ENCODE measurements around the gene RAD51B. TPM values are rescaled to one million over a fixed set of nuclear protein-coding genes. Genes with fewer than 3 reads are reported as not detected.
A peak's percentile ranks its signal among the peaks of the same experiment; 100 is the strongest.

Gene RAD51B
- total RNA-seq, 4 donors from 2014 or later: 5.0 to 31.8 (median 20.6) TPM

DNA sequence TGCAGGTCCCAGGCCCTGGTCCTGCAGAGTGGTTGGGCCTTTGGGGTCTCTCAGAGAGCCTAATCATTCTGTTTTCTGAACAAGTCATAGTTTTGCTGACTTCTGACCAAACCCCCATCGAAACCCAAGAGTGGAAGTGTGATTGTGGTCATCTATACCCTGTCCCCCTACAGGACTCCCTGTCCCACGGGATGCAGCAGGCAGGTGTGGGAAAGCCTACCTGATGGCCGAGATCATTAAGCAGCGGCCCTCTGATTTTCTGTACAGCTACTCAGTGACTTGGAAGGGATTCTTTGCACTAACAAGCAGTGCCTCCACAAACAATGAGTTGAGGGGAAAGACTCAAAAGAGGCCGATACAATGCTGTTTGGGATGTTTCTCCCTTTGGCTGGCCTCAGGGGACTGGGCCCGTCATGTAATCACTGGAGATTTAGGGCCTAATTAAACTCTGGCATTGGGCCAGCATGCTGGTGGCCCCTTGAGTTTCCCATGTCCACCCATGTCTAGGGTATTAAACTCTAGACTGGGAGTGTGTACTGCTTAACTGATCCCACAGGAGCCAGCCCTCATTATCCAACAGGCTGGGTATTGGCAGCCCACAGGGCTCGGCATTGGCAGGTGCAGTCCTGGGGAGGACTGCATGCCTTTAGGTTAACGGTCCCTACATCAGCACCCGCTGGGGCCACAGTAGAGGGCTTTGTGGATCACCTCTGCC, 780.5 kb downstream of the RAD51B start:
- no peak for TF ChIP-seq EP300 (IDR thresholded peaks at IDR 0.05; ENCODE audit: low read depth)
- TF ChIP-seq POLR2A (IDR thresholded peaks at IDR 0.05): no peak
- TF ChIP-seq, protein P1, sequence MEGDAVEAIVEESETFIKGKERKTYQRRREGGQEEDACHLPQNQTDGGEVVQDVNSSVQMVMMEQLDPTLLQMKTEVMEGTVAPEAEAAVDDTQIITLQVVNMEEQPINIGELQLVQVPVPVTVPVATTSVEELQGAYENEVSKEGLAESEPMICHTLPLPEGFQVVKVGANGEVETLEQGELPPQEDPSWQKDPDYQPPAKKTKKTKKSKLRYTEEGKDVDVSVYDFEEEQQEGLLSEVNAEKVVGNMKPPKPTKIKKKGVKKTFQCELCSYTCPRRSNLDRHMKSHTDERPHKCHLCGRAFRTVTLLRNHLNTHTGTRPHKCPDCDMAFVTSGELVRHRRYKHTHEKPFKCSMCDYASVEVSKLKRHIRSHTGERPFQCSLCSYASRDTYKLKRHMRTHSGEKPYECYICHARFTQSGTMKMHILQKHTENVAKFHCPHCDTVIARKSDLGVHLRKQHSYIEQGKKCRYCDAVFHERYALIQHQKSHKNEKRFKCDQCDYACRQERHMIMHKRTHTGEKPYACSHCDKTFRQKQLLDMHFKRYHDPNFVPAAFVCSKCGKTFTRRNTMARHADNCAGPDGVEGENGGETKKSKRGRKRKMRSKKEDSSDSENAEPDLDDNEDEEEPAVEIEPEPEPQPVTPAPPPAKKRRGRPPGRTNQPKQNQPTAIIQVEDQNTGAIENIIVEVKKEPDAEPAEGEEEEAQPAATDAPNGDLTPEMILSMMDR (IDR thresholded peaks at IDR 0.05): no peak
- no peak for TF ChIP-seq POLR2AphosphoS5 (IDR thresholded peaks at IDR 0.05)
- Histone ChIP-seq H3K27me3 (no peaks in the 10 kb centered on the region), H3K4me3 (no peak overlapping the region), H3K9me3 (no peaks in the 10 kb centered on the region), H3K27ac (peak overlapping the region; percentile 81 to 84 (median 83)), H3K36me3 (no peaks in the 10 kb centered on the region), H3K4me1 (peaks cover 17 to 34% (median 24%) of the 10 kb centered on the region in 4 donors)
- 73% methylated on average over 9 of the region's 9 CpGs; no CpG with 5 or more reads in 1 of the 2 donors for WGBS, 2 donors (ENCODE audit: low coverage in 1 of 2)
- intact Hi-C loops (cut with DNase I; ENCODE audit: low total_unique reads) (no loop called here), in situ Hi-C loops (cut with MboI; ENCODE audit: low pct_ligation_motif_present in 1 of 4, low pct_unique_long_range_greater_than_20kb in 1 of 4, low sequenced_read_pairs in 3 of 4) (no loop called here)
- DNase-seq: no peak

- 30 to 76% methylated on average over 2 to 5 of the region's 5 CpGs for WGBS, 2 donors (ENCODE audit: low coverage in 1 of 2)
- H3K4me1 ChIP-seq: peaks cover 29 to 50% (median 35%) of the 10 kb centered on the region in 4 donors
- H3K27ac ChIP-seq: no peak overlapping the region
- H3K27me3 ChIP-seq: no peaks in the 10 kb centered on the region
- H3K4me3 ChIP-seq: no peak overlapping the region
- no peak for DNase-seq
- intact Hi-C loops (cut with DNase I; ENCODE audit: low total_unique reads): no loop called here
- TF ChIP-seq, protein P1 (IDR thresholded peaks at IDR 0.05): no peak
- TF ChIP-seq POLR2A (IDR thresholded peaks at IDR 0.05): no peak
- no peak for TF ChIP-seq EP300 (IDR thresholded peaks at IDR 0.05; ENCODE audit: low read depth)
- no peak for TF ChIP-seq POLR2AphosphoS5 (IDR thresholded peaks at IDR 0.05)
- no peaks in the 10 kb centered on the region for H3K9me3 ChIP-seq
- no peaks in the 10 kb centered on the region for H3K36me3 ChIP-seq
- in situ Hi-C loops (cut with MboI; ENCODE audit: low pct_ligation_motif_present in 1 of 4, low pct_unique_long_range_greater_than_20kb in 1 of 4, low sequenced_read_pairs in 3 of 4): no loop called here
Measured at GRCh38 chr14:68602507-68602906, 782.9 kb downstream of the RAD51B start.

GRCh38 chr14:68603533-68604360, 784.2 kb downstream of the RAD51B start:
- no peaks in the 10 kb centered on the region for H3K36me3 ChIP-seq
- TF ChIP-seq, protein P1 (IDR thresholded peaks at IDR 0.05): no peak
- TF ChIP-seq EP300 (IDR thresholded peaks at IDR 0.05; ENCODE audit: low read depth): no peak
- TF ChIP-seq POLR2A (IDR thresholded peaks at IDR 0.05): no peak
- TF ChIP-seq POLR2AphosphoS5 (IDR thresholded peaks at IDR 0.05): no peak
- H3K9me3 ChIP-seq: no peaks in the 10 kb centered on the region
- no peak overlapping the region for H3K4me3 ChIP-seq
- intact Hi-C loops (cut with DNase I; ENCODE audit: low total_unique reads): loop anchor here (1.0 kb wide), 1 partner anchor 45 kb away; no protein-coding TSS in a partner anchor
- in situ Hi-C loops (cut with MboI; ENCODE audit: low pct_ligation_motif_present in 1 of 4, low pct_unique_long_range_greater_than_20kb in 1 of 4, low sequenced_read_pairs in 3 of 4): no loop called here
- no peak overlapping the region for H3K27ac ChIP-seq
- DNase-seq: no peak
- 68 to 95% methylated on average over 6 to 25 of the region's 25 CpGs for WGBS, 2 donors (ENCODE audit: low coverage in 1 of 2)
- peaks cover 31 to 55% (median 35%) of the 10 kb centered on the region in 4 donors for H3K4me1 ChIP-seq
- no peaks in the 10 kb centered on the region for H3K27me3 ChIP-seq

GRCh38 chr14:68604361-68604730, 784.8 kb downstream of the RAD51B start:
- no peaks in the 10 kb centered on the region for H3K36me3 ChIP-seq
- 92% methylated on average over 6 of the region's 9 CpGs; no CpG with 5 or more reads in 1 of the 2 donors for WGBS, 2 donors (ENCODE audit: low coverage in 1 of 2)
- DNase-seq: no peak
- H3K9me3 ChIP-seq: no peaks in the 10 kb centered on the region
- in situ Hi-C loops (cut with MboI; ENCODE audit: low pct_ligation_motif_present in 1 of 4, low pct_unique_long_range_greater_than_20kb in 1 of 4, low sequenced_read_pairs in 3 of 4): no loop called here
- H3K27me3 ChIP-seq: no peaks in the 10 kb centered on the region
- no peak overlapping the region for H3K4me3 ChIP-seq
- H3K27ac ChIP-seq: no peak overlapping the region
- TF ChIP-seq, protein P1 (IDR thresholded peaks at IDR 0.05): no peak
- no peak for TF ChIP-seq POLR2AphosphoS5 (IDR thresholded peaks at IDR 0.05)
- no peak for TF ChIP-seq POLR2A (IDR thresholded peaks at IDR 0.05)
- TF ChIP-seq EP300 (IDR thresholded peaks at IDR 0.05; ENCODE audit: low read depth): no peak
- intact Hi-C loops (cut with DNase I; ENCODE audit: low total_unique reads): loop anchor here (1.0 kb wide), 1 partner anchor 44 kb away; no protein-coding TSS in a partner anchor
- H3K4me1 ChIP-seq: peaks cover 26 to 51% (median 30%) of the 10 kb centered on the region in 4 donors
